SK-N-SH (cell line): Measurements from ENCODE around the gene AAMP. TPM values are rescaled to one million over a fixed set of nuclear protein-coding genes. Genes with fewer than 3 reads are reported as not detected.

Source experiments
- CTCF ChIA-PET: fragments of 300-600, 350-600 bp; formaldehyde crosslinking; extraction: SDS; loops from one replicate; lab custom pipeline; 2021; lab: Yijun Ruan, JAX
- POLR2A ChIA-PET: fragments of 350-600 bp; sonication (Branson Sonifier 250); formaldehyde crosslinking; extraction: SDS; loops from one replicate; lab custom pipeline; 2020; ENCODE audit warnings: antibody characterized with exemption, inconsistent platforms; lab: Yijun Ruan, JAX
- DNase-seq: peaks from one replicate; pipeline ENCODE4 v3.0.0; 2012
- H2AFZ ChIP-seq: fragments of 200-600 bp; sonication (generic); 2 replicates; pipeline ENCODE4 v1.8.1; 2016; ENCODE audit warnings: antibody characterized with exemption, mild to moderate bottlenecking, low read depth
- H3F3A ChIP-seq: fragments of 200-600 bp; sonication (generic); replicated peaks from 2 replicates; pipeline ENCODE3; 2016; ENCODE audit warnings: antibody characterized with exemption, mild to moderate bottlenecking; ENCODE audit not compliant: insufficient read depth
- H3K27ac ChIP-seq, 2 experiments: fragments of 200-500 bp in 1 of 2; fragments of 200-600 bp in 1 of 2; sonication (Bioruptor generic) in 1 of 2; sonication (generic), shearing (Covaris generic) in 1 of 2; 2 replicates each; pipeline versions ENCODE4 v1.5.1 to v1.6.1; 2014 to 2016; ENCODE audit warnings: low read depth in 2 of 2, inconsistent platforms in 1 of 2, low read length in 1 of 2, mild to moderate bottlenecking in 1 of 2, mixed read lengths in 1 of 2
- H3K27me3 ChIP-seq: fragments of 200-600 bp; sonication (generic), shearing (Covaris generic); 2 replicates; pipeline ENCODE4 v1.6.1; 2016; ENCODE audit warnings: mixed run types; ENCODE audit not compliant: insufficient read depth
- H3K36me3 ChIP-seq, 2 experiments: fragments of 200-500 bp in 1 of 2; fragments of 200-600 bp in 1 of 2; sonication (Bioruptor generic) in 1 of 2; sonication (generic) in 1 of 2; replicated peaks in 1 of 2; 2 replicates each; pipeline versions ENCODE3 to v1.5.1; 2014 to 2016; ENCODE audit warnings: low read length in 1 of 2, mild to moderate bottlenecking in 1 of 2; ENCODE audit not compliant: insufficient read depth in 2 of 2, control insufficient read depth in 1 of 2
- H3K4me1 ChIP-seq, 2 experiments: fragments of 200-500 bp in 1 of 2; fragments of 200-600 bp in 1 of 2; sonication (Bioruptor generic) in 1 of 2; sonication (generic), shearing (Covaris generic) in 1 of 2; 2 replicates each; pipeline versions ENCODE4 v1.5.1 to v1.6.1; 2014 to 2016; ENCODE audit warnings: low read depth in 1 of 2, low read length in 1 of 2, mixed run types in 1 of 2; ENCODE audit not compliant: insufficient read depth in 2 of 2, control insufficient read depth in 1 of 2
- H3K4me2 ChIP-seq: fragments of 200-600 bp; sonication (generic), shearing (Covaris generic); 2 replicates; pipeline ENCODE4 v1.6.1; 2017; ENCODE audit warnings: mixed run types
- H3K4me3 ChIP-seq, 2 experiments: fragments of 200-500 bp in 1 of 2; fragments of 200-600 bp in 1 of 2; sonication (Bioruptor generic) in 1 of 2; sonication (generic), shearing (Covaris generic) in 1 of 2; 2 replicates each; pipeline versions ENCODE4 v1.5.1 to v1.8.1; 2014 to 2016; ENCODE audit warnings: low read depth in 2 of 2, inconsistent platforms in 1 of 2, low read length in 1 of 2, mild to moderate bottlenecking in 1 of 2, mixed read lengths in 1 of 2, moderate library complexity in 1 of 2
- H3K79me2 ChIP-seq: fragments of 200-600 bp; sonication (generic); 2 replicates; pipeline ENCODE4 v1.8.1; 2017; ENCODE audit warnings: mild to moderate bottlenecking; ENCODE audit not compliant: insufficient read depth
- H3K9ac ChIP-seq: fragments of 200-600 bp; sonication (generic); 2 replicates; pipeline ENCODE4 v1.6.1; 2017; ENCODE audit warnings: mixed run types
- H3K9me2 ChIP-seq: fragments of 200-600 bp; sonication (generic); 2 replicates; pipeline ENCODE4 v1.6.1; 2017; ENCODE audit warnings: mixed run types
- H3K9me3 ChIP-seq: fragments of 200-600 bp; sonication (generic); 2 replicates; pipeline ENCODE4 v1.6.1; 2017; ENCODE audit warnings: mixed run types, mild to moderate bottlenecking, moderate library complexity
- H4K20me1 ChIP-seq: fragments of 200-600 bp; sonication (generic); 2 replicates; pipeline ENCODE4 v1.6.1; 2017; ENCODE audit warnings: mild to moderate bottlenecking, mixed run types; ENCODE audit not compliant: insufficient read depth
- EZH2phosphoT487 ChIP-seq: fragments of 200-600 bp; sonication (generic); IDR thresholded peaks from 2 replicates; pipeline ENCODE4 v1.6.1; 2017; ENCODE audit warnings: low read depth, mixed run types, mild to moderate bottlenecking, antibody characterized with exemption, moderate library complexity, borderline replicate concordance
- GATA2 ChIP-seq: sonication (generic); formaldehyde crosslinking; IDR thresholded peaks from 2 replicates; pipeline ENCODE4 v1.5.0; 2020; ENCODE audit warnings: mild to moderate bottlenecking, missing genetic modification reagents
- IRF3 ChIP-seq: fragments of 150-350 bp; IDR thresholded peaks from 2 replicates; pipeline ENCODE4 v1.6.1; 2016; ENCODE audit warnings: mild to moderate bottlenecking, low read depth, low read length
- PBX3 ChIP-seq: IDR thresholded peaks from 2 replicates; pipeline ENCODE4; 2012
- RAD21 ChIP-seq: IDR thresholded peaks from 2 replicates; pipeline ENCODE4 v1.6.1; 2012; ENCODE audit warnings: mild to moderate bottlenecking, low read length
- REST ChIP-seq: IDR thresholded peaks from 2 replicates; pipeline ENCODE4 v1.6.1; 2012; ENCODE audit warnings: mild to moderate bottlenecking, low read depth, low read length, moderate library complexity
- TAF1 ChIP-seq: IDR thresholded peaks from 2 replicates; pipeline ENCODE4 v1.6.1; 2012; ENCODE audit warnings: low read depth, mild to moderate bottlenecking, low read length, moderate library complexity, borderline replicate concordance
- USF1 ChIP-seq: IDR thresholded peaks from 2 replicates; pipeline ENCODE4 v1.4.0; 2012; ENCODE audit warnings: low read depth, borderline replicate concordance
- YY1 ChIP-seq: IDR thresholded peaks from 2 replicates; pipeline ENCODE4 v1.4.0; 2012; ENCODE audit warnings: low read depth, mild to moderate bottlenecking
- WGBS: methylation state at CpG from one replicate; pipeline ENCODE4 v1.1.6; 2017; ENCODE audit warnings: low lambda C conversion rate; 5-methylcytosine and 5-hydroxymethylcytosine counted together
- polyA plus RNA-seq, 3 experiments: library from polyadenylated mRNA; depleted of rRNA; stranded (reverse); fragments of >200 nt; gene quantifications; 2 replicates each; pipeline ENCODE4 v1.2.3, GENCODE V29; 2012

The AAMP gene
- polyA plus RNA-seq, 1 of the 3 experiments (the other 2 are of a cell fraction): 276 TPM

GRCh38 chr2:218262631-218263586 is 7.0 kb downstream of the AAMP start:
- H3K79me2 ChIP-seq: peaks cover 12% of the 10 kb centered on the region; the same call in 1 of the 2 replicates
- H3K4me2 ChIP-seq: no peak overlapping the region
- no peaks in the 10 kb centered on the region for H3K9me2 ChIP-seq
- WGBS: 90% methylated on average over 21 of the region's 39 CpGs
- H3K9ac ChIP-seq: no peak overlapping the region
- no peak overlapping the region for H2AFZ ChIP-seq
- no peak for TF ChIP-seq YY1
- TF ChIP-seq GATA2 (CRISPR knock-in tag): no peak
- no peak for TF ChIP-seq PBX3
- TF ChIP-seq USF1: no peak
- no peak for DNase-seq
- no peaks in the 10 kb centered on the region; the same call in 1 of the 2 replicates for H4K20me1 ChIP-seq
- peak overlapping the region in 1 of 2 experiments; percentile 74; a peak in 1 of 4 replicates for H3K27ac ChIP-seq
- peaks cover 7% of the 10 kb centered on the region for H3F3A ChIP-seq
- H3K4me1 ChIP-seq: peaks cover 11 to 52% of the 10 kb centered on the region in 2 experiments
- H3K9me3 ChIP-seq: no peaks in the 10 kb centered on the region
- POLR2A ChIA-PET: interaction anchor here (0.7 kb wide), 1 partner anchor 8 kb away, joined by 3 read pairs; no protein-coding TSS in a partner anchor
- H3K27me3 ChIP-seq: no peaks in the 10 kb centered on the region
- no peak overlapping the region for H3K4me3 ChIP-seq
- peaks cover 8 to 48% of the 10 kb centered on the region in 2 experiments for H3K36me3 ChIP-seq
- CTCF ChIA-PET: no interaction called here

GRCh38 chr2:218262237-218262600 is 7.7 kb downstream of the AAMP start:
- TF ChIP-seq EZH2phosphoT487 (no peak), IRF3 (no peak), TAF1 (no peak), REST (no peak), RAD21 (no peak)
- TF ChIP-seq, all 33 proteins: peak for 0
- peak overlapping the region in 1 of 2 experiments; percentile 74; a peak in 2 of 4 replicates for H3K27ac ChIP-seq
- no peak overlapping the region for H3K4me3 ChIP-seq
- no peak for DNase-seq
- H2AFZ ChIP-seq: no peak overlapping the region
- ChIA-PET POLR2A (interaction anchor here (0.7 kb wide), 1 partner anchor 9 kb away, joined by 3 read pairs; no protein-coding TSS in a partner anchor), CTCF (interaction anchor here (4.2 kb wide), 1 partner anchor 10 kb away, joined by 19 read pairs; no protein-coding TSS in a partner anchor)
- no peaks in the 10 kb centered on the region for H3K9me2 ChIP-seq
- WGBS: 91% methylated on average over 5 of the region's 6 CpGs
- H4K20me1 ChIP-seq: no peaks in the 10 kb centered on the region
- H3K9me3 ChIP-seq: no peaks in the 10 kb centered on the region
- H3K4me1 ChIP-seq: peaks cover 11 to 52% of the 10 kb centered on the region in 2 experiments
- no peak overlapping the region for H3K9ac ChIP-seq
- H3K4me2 ChIP-seq: no peak overlapping the region
- peaks cover 6% of the 10 kb centered on the region; the same call in 1 of the 2 replicates for H3K79me2 ChIP-seq
- peaks cover 2 to 43% of the 10 kb centered on the region in 2 experiments for H3K36me3 ChIP-seq
- peaks cover 12% of the 10 kb centered on the region for H3F3A ChIP-seq
- H3K27me3 ChIP-seq: no peaks in the 10 kb centered on the region
